ENCODE data around the gene ZSWIM1.

DNA sequence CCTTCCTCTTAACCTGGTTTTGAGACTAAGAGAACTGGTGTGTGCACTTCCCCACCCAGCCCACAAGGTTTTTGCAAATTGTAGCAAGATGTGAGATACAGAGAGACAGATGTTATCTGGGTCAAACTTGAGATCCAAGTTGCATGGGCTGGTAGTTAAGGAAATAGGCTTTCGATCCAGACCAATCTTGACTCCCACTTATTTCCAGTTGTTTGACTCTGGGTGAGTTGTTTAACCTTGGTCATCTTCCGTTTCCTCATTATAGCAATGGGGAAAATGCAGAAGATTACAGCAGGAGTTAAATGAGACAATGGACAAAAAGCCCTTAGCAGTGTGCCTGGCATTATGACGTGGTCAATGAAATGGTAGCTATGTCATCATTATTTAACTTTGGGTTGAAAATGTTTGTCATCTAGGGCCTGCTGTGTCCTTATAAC lies 45.7 kb upstream of the ZSWIM1 start:
- TF ChIP-seq POLR2A (IDR thresholded peaks at IDR 0.05), result no peak
- TF ChIP-seq, protein P1, sequence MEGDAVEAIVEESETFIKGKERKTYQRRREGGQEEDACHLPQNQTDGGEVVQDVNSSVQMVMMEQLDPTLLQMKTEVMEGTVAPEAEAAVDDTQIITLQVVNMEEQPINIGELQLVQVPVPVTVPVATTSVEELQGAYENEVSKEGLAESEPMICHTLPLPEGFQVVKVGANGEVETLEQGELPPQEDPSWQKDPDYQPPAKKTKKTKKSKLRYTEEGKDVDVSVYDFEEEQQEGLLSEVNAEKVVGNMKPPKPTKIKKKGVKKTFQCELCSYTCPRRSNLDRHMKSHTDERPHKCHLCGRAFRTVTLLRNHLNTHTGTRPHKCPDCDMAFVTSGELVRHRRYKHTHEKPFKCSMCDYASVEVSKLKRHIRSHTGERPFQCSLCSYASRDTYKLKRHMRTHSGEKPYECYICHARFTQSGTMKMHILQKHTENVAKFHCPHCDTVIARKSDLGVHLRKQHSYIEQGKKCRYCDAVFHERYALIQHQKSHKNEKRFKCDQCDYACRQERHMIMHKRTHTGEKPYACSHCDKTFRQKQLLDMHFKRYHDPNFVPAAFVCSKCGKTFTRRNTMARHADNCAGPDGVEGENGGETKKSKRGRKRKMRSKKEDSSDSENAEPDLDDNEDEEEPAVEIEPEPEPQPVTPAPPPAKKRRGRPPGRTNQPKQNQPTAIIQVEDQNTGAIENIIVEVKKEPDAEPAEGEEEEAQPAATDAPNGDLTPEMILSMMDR (IDR thresholded peaks at IDR 0.05), result peak in 2 of 6 experiments; percentile 15 to 21

All from esophagus squamous epithelium (tissue), 4 donors.